ENCODE results near the gene FRMD3.

The FRMD3 gene

DNA sequence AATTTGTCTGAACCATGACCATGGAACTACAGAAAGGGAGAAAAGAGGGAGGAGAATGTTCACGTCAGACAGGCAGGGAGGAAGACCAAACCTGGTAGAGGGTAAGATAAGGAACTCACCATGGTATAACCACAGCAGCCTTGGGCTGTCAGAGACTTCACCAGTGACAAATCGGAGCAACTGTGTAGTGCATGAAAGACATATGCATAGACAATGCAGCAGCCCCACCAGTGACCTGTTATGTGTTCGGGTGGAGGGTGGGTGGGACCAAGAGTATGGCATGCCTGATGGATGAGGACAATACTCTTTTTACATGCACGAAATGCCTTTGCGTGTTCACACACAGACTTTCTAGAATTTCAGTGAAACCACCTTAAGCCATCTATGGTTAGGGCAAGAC lies 253.5 kb downstream of the FRMD3 start:
- DNase-seq (ENCODE audit: low read depth, low spot score): no peak

DNA sequence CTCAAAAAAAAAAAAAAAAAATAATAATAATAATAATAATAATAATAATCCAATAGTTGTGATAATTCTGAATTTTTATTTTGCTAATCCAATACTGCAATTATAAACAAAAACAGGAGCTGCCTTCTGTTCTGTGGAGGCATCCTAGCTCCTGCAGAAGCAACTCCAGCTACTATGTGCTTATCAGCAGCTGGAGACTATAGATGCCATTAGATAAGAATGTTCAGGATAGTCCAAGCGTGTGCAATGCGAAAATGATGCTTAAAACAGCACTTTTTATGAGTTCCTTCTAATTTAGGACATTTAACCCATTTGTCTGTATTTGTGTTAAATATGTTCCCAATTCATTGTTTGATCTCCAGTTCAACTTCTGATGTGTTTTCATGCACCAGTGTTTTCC lies 254.7 kb downstream of the FRMD3 start:
- no peak for DNase-seq (ENCODE audit: low read depth, low spot score)

DNA sequence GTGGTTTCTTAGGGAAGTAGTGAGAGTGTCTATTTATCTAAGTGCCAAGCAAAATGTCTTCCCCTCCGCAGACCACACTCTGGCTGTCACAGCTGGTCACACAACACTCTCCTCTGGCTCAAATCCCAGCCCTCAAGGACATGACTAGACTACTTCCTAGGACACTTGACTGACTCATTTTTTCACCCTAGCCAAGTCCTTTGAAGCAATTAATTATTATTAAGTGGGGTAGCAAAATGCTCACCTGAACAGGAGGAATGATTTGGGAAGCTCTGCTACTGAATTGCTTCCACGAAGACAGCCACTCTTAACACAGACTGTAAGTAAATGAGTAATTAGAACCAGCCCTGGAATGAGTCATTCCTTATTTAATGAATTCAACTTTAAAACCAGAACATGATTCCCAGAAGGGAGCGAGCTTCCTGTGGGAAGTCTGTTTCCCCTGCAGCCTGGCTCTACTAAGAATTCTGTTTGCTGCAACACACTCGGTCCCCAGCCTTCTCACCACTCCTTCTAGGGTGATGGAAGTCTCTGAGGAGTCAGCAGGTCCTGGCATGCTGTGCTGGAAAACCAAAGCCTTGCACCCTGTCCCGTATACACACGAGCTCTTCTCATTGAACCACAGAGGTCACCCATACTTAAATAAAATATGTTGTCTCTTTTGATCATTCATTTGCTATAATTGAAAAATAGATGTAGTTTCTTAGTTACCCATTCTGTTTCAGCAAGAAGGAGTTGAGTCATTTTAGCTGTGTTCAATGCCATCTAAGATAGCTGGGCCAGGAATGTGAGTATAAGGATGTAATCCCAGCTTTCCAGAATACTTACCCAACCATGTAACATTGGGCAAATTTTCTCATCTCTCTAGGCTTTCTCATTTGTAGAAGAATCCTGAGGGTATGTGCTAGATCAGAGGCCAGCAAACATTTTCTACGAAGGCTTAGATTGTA lies 256.6 kb downstream of the FRMD3 start:
- DNase-seq (ENCODE audit: low read depth, low spot score): no peak

DNA sequence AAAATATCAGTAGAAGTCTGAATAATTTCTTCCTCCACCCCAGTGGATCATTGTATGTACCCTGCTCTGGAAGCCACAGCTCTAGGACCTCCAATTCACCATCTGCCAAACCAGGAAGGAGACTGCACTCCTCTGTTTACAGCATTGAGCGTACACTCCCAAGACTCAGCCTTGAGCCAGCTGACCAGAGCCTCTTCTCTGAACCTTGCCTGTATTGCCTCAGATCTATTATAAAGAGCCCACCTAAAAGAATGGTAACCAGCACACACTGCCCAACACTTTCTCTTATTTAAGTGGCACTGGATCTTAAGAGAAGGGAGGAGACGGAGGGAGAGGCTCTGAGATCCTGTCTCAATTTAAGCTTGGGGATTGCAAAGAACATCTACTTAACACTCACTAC lies 257.4 kb downstream of the FRMD3 start:
- DNase-seq (ENCODE audit: low read depth, low spot score): no peak

DNA sequence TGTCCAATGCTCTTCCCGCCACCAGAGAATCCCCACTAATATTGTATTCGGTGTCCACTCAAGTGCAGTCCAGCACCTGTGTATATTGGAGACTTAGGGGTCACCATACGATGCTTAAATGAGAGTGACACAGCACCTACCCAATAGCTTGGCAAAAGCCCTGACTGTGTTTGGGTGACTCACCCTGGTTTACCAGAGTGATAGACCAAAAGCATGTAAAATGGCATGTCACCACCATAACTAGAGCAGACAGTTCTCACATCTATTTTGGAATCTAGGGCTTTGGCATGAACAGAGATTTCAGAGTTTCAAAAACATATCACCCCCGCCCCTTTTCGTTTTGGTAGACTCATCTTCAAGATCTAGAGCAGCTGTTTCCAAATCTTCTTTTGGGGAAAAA lies 257.9 kb downstream of the FRMD3 start:
- DNase-seq (ENCODE audit: low read depth, low spot score): no peak

DNA sequence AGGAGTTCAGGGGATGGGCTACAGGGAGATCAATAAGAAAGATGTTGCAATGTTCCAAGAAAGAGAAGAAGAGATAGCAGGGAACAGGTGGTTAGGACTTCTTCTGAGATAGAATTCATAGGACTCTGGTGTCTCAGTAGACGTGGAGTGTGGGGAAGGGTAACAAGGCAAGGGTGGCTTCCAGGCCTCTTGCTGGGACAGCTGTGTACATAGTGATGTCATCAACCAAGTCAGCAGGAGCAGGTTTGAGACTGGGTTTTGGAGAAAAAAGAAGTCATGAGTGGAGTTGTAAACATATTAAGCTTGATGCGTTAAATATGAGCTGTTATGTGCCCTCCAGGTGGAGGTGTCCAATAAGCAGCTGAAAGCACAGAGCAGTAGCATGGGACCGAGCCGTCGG lies 263.4 kb downstream of the FRMD3 start:
- peak; percentile 34 for DNase-seq (ENCODE audit: low read depth, low spot score)

DNA sequence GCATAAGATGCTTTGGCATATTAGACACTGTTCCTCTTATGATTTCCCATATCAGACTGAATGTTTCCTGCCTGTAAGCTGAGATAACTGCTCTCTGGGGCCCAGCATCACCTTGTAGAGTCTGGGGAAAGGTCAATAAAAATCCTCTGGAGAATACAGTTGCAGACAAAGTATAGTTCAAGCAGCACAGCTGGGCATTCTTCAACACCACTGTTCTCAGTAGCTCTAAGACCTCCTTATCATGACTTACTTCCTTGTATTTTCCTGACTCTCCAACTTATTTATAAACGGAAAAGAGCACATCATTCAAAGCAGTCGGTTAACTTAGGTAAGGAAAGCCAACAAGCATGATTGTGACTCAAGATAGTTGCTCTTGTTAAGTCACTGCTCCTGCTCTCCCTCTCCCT lies 266.5 kb downstream of the FRMD3 start:
- no peak for DNase-seq (ENCODE audit: low read depth, low spot score)

DNA sequence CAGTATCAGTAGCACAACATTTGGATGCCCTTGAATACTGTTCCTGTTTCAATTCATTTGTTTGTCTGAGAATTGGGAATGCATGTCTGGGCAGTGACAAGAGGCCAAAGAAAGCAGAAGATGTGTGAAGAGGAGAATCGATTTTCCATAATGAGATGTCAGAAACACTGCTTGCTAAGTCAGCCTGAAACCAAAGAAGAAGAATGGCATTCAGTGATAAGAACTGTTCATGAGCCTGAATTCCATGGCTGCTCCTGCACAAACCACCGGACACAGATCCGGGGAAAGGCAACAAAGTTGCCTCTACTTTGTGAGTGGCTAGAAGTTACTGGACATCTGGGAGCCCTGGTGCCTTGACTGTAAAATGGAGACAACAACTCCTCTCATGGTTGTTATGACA lies 268.1 kb downstream of the FRMD3 start:
- no peak for DNase-seq (ENCODE audit: low read depth, low spot score)

DNA sequence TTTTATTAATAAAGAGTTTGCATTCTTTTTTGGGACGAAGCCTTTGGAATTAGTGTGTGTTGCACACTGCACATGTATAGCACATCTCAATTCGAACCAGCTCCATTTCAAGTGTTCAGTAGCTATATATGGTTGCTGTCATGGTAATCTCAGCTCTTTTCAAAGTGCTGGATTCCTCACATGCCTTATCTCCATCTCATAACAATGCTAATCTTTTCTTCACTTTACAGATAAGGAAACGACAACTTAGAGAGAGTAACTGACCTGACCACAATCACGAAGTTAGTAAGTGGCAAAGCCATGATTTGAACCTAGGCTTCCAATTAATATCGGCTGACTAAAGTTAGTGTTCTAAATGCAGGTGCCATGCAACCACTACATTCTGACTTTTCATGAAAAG lies 270.5 kb downstream of the FRMD3 start:
- no peak for DNase-seq (ENCODE audit: low read depth, low spot score)

DNA sequence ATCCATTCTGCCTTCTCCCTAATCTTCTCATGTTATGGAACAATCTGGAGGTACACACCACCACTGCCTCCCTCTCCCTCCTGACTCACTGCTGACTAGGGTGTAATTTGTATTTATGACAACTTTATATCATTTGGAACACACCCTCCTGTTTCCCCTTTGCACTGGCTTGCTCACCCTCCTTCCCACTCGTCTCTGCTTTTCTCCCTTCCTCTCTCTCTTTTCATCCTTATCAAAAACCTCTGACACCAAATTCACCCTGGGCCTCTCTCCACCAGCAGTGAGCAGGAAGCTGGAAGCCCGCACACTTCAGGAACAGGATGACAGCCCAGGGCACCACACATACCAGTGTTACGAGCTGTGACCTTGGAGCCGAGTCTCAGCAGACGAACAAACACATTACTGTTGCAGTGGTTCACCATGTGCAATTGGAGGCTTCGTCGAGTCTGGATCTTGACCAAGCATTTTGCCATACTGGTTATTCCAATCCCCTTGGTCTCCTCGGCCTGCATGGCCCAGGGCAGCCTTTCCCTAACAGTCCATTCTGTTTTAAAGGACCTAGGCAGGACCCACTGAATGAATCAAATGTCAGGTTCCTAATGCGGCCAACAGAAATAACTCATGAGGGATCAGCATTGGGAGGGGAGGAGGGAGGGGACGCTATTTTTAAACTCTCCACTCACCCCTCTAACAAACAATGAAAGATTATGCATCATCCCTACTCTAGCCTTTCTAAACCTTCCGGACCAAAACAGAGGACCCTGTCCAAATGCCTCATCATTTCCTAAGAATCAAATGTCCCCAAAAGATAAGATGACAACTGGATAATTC lies 271.3 kb downstream of the FRMD3 start:
- DNase-seq (ENCODE audit: low read depth, low spot score): no peak

DNA sequence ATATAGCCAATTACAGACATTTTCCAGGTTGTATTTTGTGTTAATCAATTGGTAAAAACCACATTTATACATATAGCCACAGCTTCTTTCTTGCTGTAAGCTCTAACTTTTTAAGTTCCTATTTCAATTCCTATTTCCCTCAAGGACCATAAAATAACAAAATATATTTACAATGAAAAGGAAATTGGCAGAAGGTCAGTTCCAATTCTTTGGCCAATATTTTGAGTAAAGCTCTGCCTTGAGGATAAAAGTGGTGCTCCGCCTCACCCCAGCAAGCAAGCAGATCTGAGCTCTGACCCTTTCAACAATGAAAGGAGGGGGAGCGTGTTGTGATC lies 271.9 kb downstream of the FRMD3 start:
- DNase-seq (ENCODE audit: low read depth, low spot score): no peak

DNA sequence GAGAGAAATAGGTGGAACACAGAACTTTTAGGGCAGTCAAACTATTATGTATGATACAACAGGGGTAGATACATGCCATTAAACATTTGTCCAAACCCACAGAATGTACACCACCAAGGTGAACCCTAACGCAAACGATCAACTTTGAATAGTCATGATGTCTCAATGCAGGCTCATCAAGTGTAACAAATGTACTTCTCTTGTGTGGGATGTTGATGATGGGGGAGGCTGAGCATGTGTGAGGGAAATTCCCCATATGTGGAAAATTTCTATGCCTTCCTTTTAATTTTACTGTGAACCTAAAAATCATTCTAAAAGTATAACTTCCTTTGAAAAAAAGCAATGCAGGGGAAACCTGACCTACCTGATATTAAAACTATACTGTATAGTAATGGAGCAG lies 273.9 kb downstream of the FRMD3 start:
- no peak for DNase-seq (ENCODE audit: low read depth, low spot score)

DNA sequence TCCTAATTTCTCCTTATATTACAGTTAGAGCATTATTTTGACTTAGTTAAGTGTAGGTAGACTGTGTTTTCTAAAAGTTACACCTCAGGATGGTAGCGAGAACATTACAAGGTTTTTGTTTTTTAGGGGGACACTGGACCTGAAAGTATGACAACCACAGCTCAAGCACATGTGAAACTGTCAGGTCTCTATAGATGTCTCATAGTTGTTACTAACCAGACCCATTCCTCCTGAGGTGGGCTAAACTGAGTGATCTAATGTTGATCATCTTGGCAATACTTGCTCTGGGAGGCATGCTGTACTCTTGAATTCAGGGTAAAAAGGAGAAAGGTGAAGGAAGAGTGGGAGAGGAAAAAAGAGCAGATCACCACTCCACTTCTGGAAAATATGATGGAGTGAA lies 278.6 kb downstream of the FRMD3 start:
- DNase-seq (ENCODE audit: low read depth, low spot score): no peak

DNA sequence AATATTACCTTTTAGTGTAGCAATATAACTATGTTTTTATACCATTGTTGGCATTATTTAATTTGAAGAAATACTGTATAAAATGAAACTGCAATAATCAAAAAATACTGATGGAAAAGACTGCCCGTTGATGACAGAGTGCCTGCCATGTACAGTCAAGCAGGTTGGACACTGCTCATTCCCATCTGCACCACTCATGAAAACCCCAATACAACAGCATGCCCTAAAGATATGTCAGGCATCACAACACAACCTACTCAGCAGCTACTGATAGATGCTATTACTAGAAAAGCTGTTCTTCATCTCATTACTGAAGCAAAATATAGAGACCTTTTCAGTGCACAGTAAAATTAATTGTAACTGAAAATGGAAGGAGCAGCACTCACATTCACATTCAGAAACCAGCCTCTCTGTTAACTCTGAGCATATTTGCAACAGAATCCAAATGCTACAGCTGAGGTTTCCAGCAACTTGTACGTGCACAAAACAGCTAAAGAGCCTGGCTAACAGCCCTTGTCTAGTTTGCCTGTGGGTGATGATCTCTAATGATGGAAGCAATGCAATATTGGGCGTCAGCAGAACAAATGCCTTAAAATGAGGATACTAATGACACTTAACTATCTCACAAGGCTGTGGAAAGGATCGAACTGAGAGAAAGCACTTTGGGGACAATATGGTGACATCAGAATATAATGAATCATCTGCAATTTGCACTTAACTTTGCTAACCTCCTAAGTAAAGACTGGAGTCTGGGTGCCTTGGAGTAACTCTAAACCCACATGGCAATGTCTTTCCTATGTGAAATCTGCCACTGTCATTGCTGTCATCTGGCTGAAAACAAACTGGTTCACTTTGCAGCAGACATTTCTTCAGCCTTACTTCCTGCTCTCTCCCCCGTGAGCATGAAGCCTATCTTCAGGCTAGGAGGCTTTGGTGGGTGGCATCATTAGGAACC lies 280.0 kb downstream of the FRMD3 start:
- no peak for DNase-seq (ENCODE audit: low read depth, low spot score)

DNA sequence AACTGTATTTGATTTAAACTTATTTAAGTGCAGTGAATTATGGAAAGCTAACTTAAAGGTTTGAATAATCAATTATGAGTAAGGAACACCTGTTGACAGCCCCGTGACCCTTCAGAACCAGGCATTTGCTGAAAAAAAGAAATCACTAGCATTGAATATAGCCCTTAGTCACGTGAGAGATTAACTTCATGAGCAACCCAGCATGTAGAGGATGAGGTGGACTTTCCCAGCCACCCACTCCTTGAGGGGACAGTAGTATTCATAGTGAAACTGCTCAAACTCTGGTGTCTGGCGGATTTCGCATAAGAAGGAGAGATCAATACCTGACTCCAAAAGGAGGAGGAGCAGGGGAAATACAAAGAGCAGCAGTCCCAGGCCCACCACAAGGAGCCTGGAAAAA lies 290.5 kb downstream of the FRMD3 start:
- DNase-seq (ENCODE audit: low read depth, low spot score): no peak

DNA sequence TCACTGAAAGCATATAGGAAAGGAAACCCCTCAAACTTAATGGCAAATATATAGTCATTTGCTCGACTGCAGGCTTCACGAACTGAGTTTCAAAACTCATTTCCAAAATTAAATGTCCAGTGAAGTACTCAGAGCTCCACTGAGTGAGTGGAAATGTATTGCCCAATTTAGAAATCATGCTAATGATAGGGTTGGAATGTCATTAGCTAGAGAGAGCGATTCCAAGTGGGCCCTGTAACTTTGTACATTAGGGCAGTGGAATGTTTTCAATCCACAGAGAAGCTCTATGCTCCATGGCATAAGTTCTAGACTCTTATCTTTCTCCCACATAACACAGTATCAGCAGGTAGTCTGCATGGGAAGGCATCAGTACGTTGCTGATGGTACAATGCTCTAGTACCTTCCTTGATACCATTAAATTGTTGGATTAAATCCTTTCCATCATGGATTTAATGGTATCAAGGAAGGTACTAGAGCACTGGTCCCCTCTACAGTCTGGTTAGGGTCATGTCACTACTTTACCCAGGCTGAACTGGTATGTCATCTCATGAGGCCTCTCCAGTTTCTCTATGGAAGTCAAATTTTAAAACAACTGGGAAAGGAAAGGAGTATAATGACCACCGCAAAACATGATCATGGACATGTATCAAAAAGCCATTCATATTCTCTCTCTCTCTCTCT lies 292.1 kb downstream of the FRMD3 start:
- no peak for DNase-seq (ENCODE audit: low read depth, low spot score)

DNA sequence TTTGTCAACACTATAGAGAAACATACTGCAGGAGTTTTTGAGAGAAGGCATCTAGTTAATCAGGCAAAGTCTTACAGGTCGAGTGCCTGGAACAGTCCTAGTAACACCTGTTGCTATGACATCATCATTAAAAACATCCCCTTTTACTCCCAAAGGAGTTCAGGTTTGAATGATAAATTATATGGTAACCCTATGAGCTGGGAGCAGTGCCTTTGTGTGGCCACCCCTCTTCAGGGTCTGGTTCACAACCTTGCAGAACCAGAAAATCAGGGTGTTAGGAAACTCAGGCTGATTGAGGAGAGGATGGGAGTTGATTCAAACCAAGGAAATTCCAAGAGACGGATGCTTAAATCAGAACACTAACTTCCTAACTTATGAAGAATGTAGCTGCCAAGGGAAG lies 296.1 kb downstream of the FRMD3 start:
- DNase-seq (ENCODE audit: low read depth, low spot score): no peak

DNA sequence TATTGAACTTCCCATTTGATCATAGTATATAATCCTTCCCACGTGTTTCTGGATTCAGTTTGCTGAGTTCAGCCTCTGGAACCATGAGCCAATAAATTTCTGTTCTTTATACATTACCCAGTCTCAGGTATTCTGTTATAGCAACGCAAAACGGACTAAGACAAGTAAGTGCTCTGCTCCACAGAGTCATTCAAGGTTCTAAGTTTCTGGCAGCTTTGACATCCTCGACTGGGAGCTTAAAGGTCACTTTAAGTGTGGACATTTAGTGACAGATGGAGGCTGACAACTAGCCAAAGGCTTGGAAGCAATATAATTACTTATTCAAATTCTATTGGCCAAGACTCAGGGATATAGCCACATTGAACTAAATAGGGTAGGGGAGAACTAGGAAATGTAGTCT lies 297.5 kb downstream of the FRMD3 start:
- DNase-seq (ENCODE audit: low read depth, low spot score): no peak

DNA sequence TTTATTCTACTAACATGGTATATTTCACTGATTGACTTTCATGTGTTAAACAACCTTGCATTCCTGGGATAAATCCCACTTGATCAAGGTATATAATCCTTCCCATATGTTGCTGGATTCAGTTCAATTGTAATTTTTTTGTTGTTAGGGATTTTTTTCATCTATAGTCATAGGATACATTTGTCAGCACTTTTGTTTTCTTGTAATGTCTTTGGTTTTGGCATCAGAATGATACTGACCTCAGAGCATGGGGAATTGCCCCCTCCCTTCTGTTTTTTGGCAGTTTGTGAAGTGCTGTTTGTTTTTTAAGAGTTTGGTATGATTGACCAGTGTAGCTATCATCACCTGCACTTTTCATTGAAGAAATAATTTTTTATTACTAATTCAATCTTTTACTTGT lies 298.5 kb downstream of the FRMD3 start:
- DNase-seq (ENCODE audit: low read depth, low spot score): no peak

DNA sequence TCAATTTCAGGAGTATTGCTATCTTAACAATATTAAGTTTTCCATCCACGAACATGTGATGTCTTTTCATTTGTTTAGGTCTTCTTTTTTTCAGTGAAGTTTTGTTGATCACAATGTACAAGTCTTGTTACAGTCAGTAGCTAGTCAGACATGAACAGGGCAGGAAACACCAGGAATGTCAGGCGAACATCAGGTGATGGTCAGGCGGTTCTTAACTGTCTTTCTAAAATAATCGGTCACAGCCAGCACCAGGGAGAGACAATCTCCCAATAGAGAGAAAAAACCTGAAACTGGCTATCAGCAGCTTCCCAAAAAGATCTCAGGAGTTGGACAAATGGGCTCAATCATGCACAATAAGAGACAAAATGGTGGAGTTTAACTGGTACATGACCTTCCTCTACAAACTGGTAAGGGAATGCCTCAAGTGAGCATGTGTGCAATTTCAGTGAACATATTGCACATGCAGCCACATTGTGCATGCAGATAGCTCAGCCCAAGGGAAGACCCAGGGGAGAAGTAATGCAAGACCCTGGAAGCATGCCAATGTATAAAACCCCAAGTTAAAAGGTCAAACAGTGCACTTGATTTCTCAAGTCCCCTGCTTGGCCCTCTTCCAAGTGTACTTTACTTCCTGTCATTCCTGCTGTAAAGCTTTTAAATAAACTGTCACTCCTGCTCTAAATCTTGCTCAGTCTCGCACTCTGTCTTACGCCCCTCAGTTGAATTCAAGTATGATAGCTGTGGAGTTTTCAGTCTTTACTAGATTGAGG lies 299.1 kb downstream of the FRMD3 start:
- DNase-seq (ENCODE audit: low read depth, low spot score): no peak
